Left cardiac atrium (tissue), 4 donors: ENCODE measurements around the gene LRP1. TPM values are rescaled to one million over a fixed set of nuclear protein-coding genes. Genes with fewer than 3 reads are reported as not detected.
A peak's percentile ranks its signal among the peaks of the same experiment; 100 is the strongest.

Source experiments
- ATAC-seq, 2 donors: fragments of 200-7000 bp; cut with Tn5 transposase; one replicate each; pipeline ENCODE4 v1.9.1; 2020; ENCODE audit warnings: mild to moderate bottlenecking in 2 of 2, moderate library complexity in 2 of 2
- DNase-seq: peaks from one replicate; pipeline ENCODE4 v3.0.0-alpha.2; 2020
- intact Hi-C, 2 donors: fragments of 100-400 bp; cut with DNase I; formaldehyde crosslinking; loops; one replicate each; pipeline versions ENCODE4 v1.14.1 to v1.15.1; 2022 to 2023
- total RNA-seq, 2 donors: library from RNA; stranded (reverse); fragmentation: NEBNext Ultra II Directional; extraction: Animal tissue kit (Norgen Biotek cat#: 25700); gene quantifications; one replicate each; pipeline ENCODE4 v1.2.1, GENCODE V29; 2021
- donor health status: DM: no; HTN: yes; CAD: no.
- donor health status: DM: no; HTN: yes; CAD: no; lungs with severe emphysema.
- donor health status: DM: yes; HTN: yes; CAD: no.
- donor health status: Dilated cardiomyopathy.

Gene LRP1
- total RNA-seq, 2 donors from 2014 or later, result 188 to 222 TPM

DNA sequence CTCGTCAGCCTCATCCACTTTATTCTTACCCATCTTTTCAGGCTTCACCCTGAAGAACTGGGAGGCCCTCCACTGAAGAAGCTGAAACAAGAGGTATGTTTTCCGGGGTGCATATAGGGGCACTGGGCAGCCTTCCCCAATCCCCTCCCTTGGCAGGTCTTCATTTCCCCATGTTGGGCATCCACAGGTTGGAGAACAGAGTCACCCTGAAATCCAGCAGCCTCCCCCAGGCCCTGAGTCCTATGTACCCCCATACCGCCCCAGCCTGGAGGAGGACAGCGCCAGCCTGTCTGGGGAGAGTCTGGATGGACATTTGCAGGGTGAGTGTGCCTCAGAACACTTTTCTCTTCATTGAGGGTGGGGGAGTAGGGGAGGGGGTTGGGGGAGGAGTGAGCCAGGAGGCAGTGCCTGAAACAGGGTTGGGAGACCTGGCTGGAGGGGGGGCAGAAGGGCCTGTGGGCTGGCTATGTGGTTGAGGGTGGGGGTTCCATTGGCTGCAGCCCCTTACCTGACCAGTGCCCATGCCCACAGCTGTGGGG, 35.3 kb upstream of the LRP1 start:
- intact Hi-C loops, result no loop called here
- DNase-seq, result no peak
- ATAC-seq, result no peak

DNA sequence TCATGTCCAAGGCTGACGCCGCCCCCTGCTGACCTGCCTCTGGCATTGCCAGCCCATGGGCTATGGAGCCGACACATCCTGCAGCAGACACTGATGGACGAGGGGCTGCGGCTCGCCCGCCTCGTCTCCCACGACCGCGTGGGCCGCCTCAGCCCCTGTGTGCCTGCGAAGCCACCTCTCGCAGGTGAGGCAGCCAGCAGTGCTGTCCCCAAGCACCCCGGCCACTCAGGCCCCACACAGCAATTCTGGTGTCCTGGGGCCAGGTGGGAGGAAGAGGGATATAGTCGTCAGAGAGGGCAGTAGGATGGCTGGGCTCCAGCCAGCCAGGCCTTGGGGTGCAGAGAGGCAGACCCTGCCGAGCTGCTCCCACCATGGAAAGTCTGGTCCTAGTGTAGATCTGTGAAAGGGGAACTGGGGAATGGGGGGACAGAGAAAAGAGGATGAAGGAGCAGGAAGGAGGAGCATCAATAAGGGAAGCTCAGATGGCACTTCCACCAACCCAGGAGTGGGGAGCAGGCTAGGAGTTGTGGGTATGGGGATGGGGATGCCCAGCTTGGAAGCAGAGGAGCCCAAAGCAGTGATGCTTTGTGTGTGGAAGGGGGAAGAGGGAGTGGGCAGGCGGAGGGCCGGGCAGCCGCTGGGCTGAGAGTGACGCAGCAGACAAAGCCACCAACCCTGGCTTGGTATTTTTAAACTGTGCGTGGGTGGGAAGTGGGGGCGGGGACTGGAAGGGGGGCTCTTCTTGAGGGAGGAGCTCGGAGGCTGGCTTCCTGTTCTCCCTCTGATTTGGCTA, 34.7 kb upstream of the LRP1 start:
- ATAC-seq (peak; percentile 56 to 69), DNase-seq (peak; percentile 86)
- intact Hi-C loops, result no loop called here

DNA sequence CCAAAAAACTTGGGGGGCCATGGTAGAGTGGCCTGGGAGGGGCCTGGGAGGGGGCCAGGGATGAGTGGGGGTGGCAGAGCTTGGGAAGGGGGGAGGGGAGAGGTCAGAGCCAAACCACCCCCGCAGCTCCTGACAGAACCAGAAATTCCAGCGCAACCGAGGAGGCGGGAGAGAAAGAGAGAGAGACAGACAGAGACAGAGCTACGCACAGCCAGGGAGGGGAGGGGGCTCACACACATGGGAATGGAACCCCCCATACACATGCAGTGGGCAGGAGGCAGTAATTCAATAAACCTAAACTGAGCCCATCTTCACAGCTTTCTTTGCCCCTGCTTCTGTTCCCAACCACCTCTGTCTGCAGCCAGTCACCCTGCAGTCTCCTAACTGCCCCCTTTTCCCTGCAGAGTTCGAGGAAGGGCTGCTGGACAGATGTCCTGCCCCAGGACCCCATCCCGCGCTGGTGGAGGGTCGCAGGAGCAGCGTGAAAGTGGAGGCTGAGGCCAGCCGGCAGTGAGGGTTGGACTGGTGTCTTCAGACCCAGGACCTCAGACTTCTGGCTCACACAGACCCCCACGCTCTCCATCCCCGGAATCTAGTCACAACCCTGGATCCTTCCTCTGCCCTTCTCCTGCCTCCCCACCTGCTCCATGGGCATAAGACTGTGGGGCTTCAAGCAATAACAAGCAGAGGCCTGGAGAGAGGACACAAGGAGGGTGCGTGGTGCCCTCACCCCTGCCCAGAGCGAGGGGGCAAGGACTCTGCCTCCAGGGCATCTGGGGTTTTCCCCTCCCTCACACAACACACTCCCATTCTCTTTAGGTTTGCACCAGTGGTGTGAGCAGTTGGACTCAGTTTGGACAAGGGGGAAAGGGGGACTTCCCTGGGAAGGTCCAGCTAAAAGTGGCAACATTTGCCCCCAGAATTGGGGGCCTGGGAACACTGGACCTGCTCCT, 33.8 kb upstream of the LRP1 start:
- intact Hi-C loops, result no loop called here
- ATAC-seq (peak; percentile 0 to 2), DNase-seq (no peak)

DNA sequence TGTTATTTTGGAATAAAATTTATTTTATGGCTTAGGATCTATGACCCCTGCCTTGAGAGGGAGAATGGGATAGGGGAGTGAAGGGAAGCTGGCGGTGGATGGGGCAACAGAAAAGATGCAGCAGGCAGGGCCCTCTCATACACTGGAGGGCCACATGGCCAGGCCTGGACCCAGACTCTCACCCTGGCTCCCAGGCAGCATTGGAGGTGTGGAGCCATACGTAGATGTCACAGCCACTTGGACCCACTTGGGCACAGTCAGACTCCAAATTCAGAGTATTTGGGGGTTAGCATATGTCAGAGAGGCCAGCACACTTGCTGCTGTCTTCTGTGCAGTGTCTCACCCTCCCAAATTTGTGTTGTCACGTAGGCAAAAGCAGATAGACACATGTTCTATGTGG, 32.8 kb upstream of the LRP1 start:
- intact Hi-C loops, result no loop called here
- ATAC-seq (no peak), DNase-seq (no peak)

DNA sequence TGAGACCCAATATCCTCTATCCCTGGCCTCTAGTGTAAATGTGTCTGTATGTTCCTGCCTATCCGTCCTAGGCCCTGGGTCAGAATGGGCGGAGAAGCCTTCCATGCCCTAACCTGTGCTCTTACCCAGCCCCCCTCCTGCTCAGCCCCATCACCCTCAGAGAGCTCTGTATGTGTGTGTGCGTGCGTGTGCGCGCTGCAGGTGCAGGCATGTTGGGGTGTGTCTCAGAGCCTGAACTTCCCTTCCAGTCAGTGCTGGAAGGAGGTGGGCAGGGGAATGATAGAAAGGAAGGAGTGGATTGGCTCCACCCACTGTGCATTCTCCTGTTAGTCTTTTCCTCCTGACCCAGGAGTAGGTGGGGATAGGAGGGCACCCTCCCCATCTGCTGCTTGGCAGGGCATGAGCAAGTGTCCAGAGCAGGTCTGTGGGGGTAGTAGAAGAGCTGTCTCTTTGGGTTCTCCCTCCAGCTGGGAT, 32.1 kb upstream of the LRP1 start:
- DNase-seq, result no peak
- peak in 1 of 2 donors; percentile 1 for ATAC-seq
- intact Hi-C loops, result no loop called here

DNA sequence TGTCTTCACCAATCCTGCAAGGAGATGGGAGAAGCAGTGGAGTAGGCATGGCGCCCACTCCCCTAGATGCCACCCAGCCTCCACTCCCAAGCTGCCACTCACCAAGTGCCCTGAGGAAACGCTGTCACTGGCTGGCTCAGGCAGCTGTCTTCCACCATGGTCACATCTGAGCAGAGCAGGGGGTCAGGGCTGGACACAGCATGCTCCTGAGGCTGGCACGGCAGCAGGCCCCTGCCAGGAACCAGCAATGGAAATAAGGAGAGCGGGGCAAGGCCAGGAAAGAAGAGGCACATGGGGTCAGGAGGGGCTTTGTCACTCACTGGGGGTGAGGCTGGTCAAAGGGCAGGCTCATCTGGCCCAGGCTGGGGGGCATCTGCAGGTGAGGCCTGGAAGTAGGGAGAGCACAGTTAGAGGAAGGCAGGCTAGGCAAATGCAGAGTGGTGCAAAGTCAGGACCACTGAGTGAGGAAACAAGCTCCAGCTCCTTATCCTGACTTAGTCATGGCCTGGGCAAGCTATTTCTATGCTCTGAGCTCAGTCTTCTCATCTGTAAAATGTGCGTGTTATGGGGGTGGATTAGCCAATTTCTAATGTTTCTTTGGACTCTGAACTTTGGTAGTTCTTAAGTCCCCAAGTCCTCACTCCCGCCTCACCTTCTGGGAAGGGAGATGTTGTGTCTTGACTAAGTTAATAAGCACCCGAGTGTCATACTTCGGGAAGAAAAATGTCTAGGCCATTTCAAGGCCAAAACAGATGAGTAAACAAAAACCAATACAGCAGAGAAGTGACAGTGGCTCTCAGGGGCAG, 31.3 kb upstream of the LRP1 start:
- ATAC-seq, result no peak

DNA sequence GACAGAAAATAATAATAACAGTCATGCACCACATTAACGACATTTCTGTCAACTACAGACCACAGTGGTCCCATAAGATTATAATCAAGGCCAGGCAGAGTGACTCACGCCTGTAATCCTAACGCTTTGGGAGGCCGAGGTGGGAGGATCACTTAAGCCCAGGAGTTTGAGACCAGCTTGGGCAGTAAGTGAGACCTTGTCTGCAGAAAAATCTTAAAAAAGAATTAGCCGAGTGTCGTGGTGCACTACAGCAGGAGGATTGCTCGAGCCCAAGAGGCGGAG, 30.8 kb upstream of the LRP1 start:
- intact Hi-C loops, result no loop called here
- DNase-seq, result no peak
- ATAC-seq, result no peak

More for the DNA sequence above, 31.3 kb upstream of the LRP1 start:
- intact Hi-C loops, result no loop called here
- DNase-seq, result no peak

DNA sequence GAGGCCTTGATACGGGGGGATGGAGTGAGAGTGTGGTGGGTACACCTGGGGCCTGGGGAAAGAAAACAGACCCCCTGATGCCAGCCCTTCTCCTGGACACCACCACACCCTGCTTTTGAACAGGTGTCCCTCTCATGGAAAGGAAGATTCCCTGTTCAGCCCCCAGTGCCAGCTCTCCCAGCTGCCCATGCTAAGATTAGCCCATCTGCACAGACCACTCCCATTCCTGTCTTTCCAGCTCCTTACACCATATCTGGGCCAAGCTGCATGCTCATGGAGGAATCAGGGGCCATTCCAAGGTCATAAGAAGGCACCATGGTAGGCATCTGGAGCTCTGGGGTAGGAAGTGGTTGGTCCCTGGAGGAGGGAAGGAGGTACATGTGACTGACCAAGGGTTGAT, 29.7 kb upstream of the LRP1 start:
- intact Hi-C loops, result no loop called here
- DNase-seq, result no peak
- ATAC-seq, result no peak

DNA sequence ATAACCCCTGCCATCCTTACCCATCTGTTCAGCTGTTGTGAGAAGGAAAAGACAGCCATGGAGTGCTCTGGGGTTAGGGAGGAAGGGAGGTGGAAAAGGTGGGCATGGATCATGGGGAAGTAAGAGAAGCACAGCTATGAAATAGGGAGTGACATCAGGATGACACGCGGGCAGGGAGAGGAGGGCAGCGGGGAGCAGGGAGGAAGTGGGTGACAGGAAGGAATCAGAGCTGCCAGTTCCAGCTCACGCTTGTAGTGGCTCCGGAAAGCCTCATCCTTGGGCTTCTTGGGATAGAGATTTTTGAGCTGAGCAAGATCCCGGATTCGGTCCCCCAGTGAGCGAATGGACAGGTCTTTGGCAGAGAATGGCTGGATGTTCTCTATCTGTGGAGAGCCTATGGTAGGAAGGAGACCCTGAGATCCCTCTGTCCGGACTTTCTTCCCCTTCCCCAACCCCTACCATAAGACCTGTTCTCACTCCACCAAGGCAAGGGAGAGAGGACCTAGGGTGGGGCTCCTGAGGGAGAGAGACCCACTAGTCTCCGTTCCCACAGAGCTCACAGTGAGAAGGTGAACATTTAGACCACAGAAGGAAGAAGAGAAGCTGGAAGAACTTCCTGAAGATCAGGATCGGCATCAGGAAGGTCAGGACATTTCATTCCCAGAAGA, 29.1 kb upstream of the LRP1 start:
- intact Hi-C loops, result no loop called here
- ATAC-seq, result no peak
- DNase-seq, result no peak

DNA sequence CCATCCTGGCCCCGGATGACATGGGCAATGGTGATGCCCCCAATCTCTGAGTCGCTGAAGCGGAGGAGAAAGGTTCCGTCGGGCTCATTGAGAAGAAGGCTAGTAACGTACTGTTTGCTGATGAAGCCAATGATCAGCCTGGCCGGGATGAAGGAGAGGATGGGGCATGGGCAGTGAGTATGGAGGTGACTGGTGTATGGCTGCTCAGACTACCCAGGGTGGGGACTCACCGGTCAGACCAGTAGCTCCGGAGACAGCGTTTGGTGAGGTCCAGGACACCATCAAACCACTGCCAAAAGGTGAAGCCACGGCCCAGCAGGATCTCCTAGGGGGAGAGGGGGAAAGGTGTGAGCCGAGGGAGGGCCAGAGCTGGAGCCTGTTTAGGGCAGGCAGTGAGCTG, 28.5 kb upstream of the LRP1 start:
- intact Hi-C loops, result no loop called here
- ATAC-seq, result no peak

DNA sequence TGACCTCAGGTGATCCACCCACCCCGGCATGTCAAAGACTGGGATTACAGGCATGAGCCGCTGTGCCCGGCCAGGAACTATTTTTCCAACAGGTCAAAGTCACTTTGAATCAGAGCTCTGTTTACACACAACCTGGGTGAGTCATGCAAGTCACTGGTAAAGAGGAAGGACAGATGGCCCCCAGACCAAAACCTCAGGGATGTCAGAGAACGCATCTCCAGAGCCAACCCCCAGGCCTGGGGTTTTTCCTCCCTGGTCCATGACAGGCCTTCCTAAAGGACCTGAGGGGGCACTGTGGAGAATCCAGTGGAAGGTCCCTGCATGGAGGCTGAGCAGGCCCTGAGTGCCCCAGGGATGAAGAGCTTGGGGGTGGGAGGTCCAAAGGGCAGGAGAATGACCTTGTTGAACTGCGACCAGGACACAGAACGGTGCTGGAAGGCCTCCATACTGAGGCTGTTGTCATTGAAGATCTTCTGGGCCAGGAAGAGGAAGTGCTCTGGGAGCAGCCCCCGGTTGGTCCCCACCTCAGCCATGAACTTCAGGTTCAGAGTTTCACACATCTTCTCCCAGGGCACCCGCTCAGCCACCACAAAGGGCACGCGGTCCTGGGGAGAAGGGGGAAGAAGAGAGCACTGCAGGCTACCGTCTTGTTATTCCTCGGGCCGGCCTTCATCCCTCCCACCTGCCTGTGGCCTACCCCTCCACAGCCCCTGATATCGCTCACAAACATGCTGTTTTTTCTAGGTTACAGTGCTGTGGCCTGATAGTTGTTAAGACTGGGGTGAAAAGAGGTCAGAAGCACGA, 26.2 kb upstream of the LRP1 start:
- no peak for ATAC-seq
- no peak for DNase-seq
- intact Hi-C loops, result no loop called here

More for the DNA sequence above, 28.5 kb upstream of the LRP1 start:
- DNase-seq, result no peak

DNA sequence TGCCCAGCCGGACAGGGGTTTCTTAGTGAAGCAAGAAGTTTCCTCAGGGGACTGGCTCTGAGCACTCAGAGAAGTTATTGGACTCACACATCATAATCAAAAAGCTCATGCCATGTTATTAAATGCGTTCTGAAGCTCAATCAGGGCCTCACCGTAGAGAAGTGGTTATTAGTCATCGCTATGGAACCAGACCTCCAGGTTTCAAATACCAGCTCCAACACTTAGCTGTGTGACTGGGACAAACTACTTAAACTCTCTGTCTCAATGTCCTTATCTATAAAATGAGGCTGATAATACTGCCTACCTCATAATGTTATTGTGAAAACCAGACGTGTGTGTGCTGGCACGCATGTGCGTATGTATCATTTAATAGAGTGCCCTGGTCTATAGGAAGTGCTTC, 24.4 kb upstream of the LRP1 start:
- intact Hi-C loops, result no loop called here
- DNase-seq, result no peak
- ATAC-seq, result no peak

DNA sequence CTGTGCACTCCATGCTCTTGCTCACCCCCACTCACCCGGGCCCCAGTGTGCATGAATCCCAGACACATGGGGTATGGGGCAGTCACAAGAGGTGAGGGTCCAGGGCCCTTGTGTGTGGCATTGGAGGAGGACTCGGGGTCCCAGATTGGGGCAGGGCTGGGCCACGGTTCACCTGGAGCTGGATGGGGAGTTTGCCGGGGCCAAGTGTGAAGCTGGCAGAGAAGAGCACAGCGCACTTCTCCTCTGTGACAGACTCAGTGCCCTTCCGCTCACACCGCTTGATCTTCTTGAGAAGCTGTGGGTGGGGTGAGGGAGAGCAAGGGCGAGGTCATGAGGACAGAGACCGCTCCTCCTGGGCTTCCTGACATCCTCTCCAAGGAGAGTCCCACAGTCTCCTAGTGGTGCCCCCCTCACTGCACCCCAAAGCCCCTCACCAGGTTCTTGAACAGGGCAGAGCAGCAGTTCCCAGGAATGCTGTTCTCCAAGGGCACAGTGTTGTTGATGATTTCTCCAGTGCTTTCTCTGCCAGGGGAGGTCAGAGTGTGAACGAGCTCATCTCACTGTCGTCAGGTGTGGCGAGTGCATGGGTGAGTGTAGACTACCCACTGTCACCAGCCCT, 23.9 kb upstream of the LRP1 start:
- intact Hi-C loops, result no loop called here
- DNase-seq (no peak), ATAC-seq (peak in 1 of 2 donors; percentile 3)

DNA sequence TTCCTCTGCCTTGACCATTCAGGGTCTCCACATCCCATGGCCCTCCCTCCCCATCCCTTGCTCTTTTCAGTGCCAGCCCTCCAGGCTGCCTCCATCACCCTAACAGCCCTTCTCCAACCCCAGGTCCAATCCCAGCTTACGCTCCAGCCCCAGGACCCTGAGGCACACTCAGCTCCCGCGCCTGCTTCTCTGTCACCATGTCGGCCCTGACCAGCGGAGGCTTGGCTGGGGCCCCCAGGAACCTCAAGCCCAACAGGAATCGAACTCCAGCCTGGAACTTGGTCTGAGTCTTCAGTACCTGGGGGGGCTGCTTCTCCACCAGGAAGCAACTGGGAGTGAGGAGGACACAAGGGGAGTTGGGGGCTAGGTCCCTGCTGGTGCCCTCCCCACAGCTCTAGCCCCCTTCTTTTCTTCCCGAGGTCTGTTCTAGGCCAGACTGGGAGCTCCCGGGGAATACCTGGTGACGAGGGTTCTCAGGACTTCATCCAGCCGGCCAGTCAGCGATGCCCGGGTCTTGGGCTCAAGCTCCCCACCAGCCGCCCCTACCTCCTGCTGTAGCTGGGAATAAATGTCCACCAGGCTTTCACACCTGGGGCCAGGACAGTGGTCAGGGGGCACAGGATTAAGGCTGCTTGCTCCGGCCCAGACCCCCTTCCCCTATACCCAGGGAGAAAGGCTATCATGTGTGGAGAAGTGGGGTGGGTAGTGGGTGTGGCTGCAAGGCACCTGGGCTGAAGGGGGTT, 23.1 kb upstream of the LRP1 start:
- ATAC-seq (no peak), DNase-seq (no peak)
- intact Hi-C loops, result no loop called here

DNA sequence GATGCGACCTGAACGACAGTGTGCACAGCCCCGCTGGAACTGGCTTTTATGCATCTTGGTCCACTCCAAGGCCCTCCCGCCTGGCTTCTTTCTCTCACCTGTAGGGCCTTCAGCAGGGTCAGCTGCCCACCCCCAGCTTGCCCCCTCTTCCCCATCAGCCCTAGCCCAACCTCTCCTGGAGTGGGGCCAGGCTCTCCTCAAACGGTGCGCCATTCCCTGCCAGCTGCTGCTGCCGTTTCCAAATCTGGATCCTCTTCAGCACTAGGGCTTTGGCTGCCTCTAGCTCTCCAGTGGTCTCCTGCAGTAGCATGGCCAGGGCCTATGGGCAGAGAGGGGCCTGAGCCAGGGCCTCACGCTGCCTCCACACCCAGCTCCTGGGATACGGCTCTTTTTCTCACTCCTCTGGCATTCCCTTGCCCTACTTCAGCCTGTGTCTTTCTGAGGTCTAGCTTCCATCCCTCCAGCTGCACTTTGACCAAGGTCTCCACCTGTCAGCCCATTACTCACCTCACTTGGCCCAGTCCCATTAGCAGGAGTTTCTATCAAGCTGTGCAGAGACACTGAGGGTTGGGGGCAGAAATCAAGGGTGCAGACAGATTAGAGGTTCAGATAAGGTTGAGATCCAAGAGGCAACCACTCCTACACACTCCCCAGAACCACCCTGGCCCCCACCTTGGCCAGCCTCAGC, 22.1 kb upstream of the LRP1 start:
- DNase-seq (no peak), ATAC-seq (no peak)
- intact Hi-C loops, result no loop called here

DNA sequence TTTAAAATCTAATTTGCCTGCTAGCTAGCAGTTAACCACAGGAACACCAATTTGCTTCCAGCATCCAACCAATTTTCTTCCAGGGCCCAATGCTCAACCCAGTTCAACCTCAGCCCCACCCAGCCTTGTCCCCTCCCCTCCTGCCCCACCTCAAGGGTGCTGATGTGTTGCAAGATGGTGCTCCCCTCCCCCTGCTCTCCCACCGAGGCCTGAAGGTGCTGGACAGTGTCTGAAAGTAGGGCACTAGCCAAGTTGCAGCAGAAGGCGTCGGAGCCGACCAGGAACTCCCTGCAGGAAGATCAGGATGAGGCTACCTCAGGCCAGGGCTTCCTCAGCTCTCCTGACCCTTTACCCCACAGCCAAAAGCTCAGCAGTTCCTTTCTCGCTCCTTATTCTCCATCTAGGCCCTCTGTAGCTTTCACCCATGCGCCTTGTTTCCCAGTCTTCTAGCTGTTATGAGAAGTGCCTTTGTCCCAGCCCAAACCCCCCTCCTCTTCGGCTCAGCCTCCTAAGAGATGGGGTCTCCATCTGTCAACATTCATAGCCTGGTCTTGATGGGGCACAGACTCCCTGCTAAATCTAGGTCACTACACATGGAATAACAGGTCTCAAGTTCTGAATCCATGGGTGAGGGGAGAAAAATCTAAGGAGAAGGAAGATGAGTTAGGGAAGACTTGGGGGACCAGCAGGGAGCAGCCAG, 20.7 kb upstream of the LRP1 start:
- no peak for DNase-seq
- intact Hi-C loops, result no loop called here

More for the DNA sequence above, 20.7 kb upstream of the LRP1 start:
- no peak for ATAC-seq
